Measurements from ENCODE around the gene ARHGAP42. TPM values are rescaled to one million over a fixed set of nuclear protein-coding genes. Genes with fewer than 3 reads are reported as not detected.

ARHGAP42 gene
- polyA plus RNA-seq, 1 donor (not counting 4 experiments of a cell fraction or from before 2014, with no cell fraction given): 5.5 TPM

DNA sequence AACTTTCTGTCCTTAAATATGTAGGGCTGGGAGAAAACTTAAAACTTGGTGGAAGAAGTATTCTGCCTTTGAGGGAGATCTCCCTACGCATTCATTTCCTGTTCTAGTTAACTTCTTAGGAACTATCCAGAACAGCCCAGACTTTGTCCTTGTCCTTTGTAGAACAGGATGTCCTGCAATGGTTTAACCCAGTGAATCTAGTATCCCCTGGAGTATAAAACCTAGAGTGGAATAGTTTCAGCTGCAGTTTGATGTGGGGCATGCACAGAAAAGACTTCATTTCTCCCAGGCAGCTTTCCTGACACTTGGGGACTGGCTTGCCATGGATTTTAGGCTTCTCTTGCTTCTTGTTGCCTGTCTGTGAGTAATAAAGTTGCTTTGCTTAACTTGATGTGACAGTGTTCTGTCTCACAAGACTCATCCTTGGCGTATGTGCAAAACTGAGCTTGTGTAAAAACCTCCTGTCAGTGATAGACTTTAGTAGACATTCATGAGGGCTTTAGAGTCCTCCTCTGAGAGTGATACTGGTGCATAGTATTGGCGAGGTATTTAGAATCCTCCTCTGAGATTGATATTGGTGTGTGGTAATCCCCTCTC lies 28.2 kb downstream of the ARHGAP42 start:
- no peaks in the 10 kb centered on the region for H3K9me3 ChIP-seq (ENCODE audit: control insufficient read depth, low read depth, low read length)
- H2AFZ ChIP-seq (ENCODE audit: control insufficient read depth, low read length): no peak overlapping the region
- no peak for FAIRE-seq

DNA sequence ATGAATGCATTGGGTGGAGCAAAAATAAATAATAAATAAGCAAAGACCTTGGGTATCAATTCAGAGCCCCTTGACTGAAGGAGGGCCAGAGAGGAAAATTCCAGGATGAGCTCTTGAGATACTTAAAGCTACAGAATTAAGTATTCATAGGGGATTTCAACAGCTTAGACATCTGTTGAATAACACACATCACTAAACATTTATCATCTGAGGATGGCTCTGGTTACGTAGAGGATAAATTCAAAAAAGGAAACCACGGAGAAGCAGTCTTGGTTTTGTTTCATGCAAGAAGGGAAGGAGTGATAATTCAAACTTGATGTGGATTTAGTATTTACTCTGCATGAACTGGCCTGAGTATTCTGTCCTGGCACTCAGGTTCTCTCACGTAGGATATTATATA lies 29.8 kb downstream of the ARHGAP42 start:
- Histone ChIP-seq H3K4me3 (ENCODE audit: control insufficient read depth in 2 of 3, extremely low read depth in 1 of 3, insufficient read depth in 2 of 3, low read depth in 1 of 3, low read length in 3 of 3) (no peak overlapping the region), H3K4me1 (ENCODE audit: control insufficient read depth, extremely low read depth, insufficient read depth, low read length) (peaks cover 11% of the 10 kb centered on the region), H3K4me2 (ENCODE audit: control insufficient read depth, extremely low read depth, insufficient read depth, low read depth, low read length) (no peak overlapping the region), H3K27ac (ENCODE audit: control insufficient read depth, insufficient read depth, low read length) (no peak overlapping the region), H3K9me3 (ENCODE audit: control insufficient read depth, low read depth, low read length) (no peaks in the 10 kb centered on the region), H3K9ac (ENCODE audit: control insufficient read depth, extremely low read depth, insufficient read depth, low read length) (no peak overlapping the region), H3K9me1 (ENCODE audit: control insufficient read depth, extremely low read depth, insufficient read depth, low read length) (no peaks in the 10 kb centered on the region), H3K36me3 (ENCODE audit: control insufficient read depth in 2 of 2, extremely low read depth in 1 of 2, insufficient read depth in 2 of 2, low read length in 2 of 2) (no peaks in the 10 kb centered on the region), H3K27me3 (ENCODE audit: control insufficient read depth, extremely low read depth, insufficient read depth, low read length) (no peaks in the 10 kb centered on the region), H3K79me2 (ENCODE audit: control insufficient read depth, insufficient read depth, low read length) (no peaks in the 10 kb centered on the region), H2AFZ (ENCODE audit: control insufficient read depth, low read length) (no peak overlapping the region), H4K20me1 (ENCODE audit: control insufficient read depth, extremely low read depth, insufficient read depth, low read length) (no peaks in the 10 kb centered on the region)
- TF ChIP-seq, protein P1, sequence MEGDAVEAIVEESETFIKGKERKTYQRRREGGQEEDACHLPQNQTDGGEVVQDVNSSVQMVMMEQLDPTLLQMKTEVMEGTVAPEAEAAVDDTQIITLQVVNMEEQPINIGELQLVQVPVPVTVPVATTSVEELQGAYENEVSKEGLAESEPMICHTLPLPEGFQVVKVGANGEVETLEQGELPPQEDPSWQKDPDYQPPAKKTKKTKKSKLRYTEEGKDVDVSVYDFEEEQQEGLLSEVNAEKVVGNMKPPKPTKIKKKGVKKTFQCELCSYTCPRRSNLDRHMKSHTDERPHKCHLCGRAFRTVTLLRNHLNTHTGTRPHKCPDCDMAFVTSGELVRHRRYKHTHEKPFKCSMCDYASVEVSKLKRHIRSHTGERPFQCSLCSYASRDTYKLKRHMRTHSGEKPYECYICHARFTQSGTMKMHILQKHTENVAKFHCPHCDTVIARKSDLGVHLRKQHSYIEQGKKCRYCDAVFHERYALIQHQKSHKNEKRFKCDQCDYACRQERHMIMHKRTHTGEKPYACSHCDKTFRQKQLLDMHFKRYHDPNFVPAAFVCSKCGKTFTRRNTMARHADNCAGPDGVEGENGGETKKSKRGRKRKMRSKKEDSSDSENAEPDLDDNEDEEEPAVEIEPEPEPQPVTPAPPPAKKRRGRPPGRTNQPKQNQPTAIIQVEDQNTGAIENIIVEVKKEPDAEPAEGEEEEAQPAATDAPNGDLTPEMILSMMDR (optimal IDR thresholded peaks at IDR 0.05 in 1 of 3, IDR thresholded peaks at IDR 0.05 in 1 of 3, conservative IDR thresholded peaks at IDR 0.05 in 1 of 3; ENCODE audit: extremely low read depth in 1 of 3, insufficient read depth in 2 of 3, low read length in 3 of 3): no peak
- TF ChIP-seq EZH2 (IDR thresholded peaks at IDR 0.05; ENCODE audit: low read length): no peak
- no peak for FAIRE-seq
- no peak for DNase-seq (ENCODE audit: low read depth, low spot score)
- dilution Hi-C loops (cut with MboI; ENCODE audit: extremely low pct_ligation_motif_present, low sequenced_read_pairs): no loop called here

More for the DNA sequence above, 28.2 kb downstream of the ARHGAP42 start:
- H3K4me1 ChIP-seq (ENCODE audit: control insufficient read depth, extremely low read depth, insufficient read depth, low read length): peaks cover 10% of the 10 kb centered on the region
- no peak for TF ChIP-seq EZH2 (IDR thresholded peaks at IDR 0.05; ENCODE audit: low read length)
- TF ChIP-seq, protein P1 (optimal IDR thresholded peaks at IDR 0.05 in 1 of 3, IDR thresholded peaks at IDR 0.05 in 1 of 3, conservative IDR thresholded peaks at IDR 0.05 in 1 of 3; ENCODE audit: extremely low read depth in 1 of 3, insufficient read depth in 2 of 3, low read length in 3 of 3): no peak
- no peaks in the 10 kb centered on the region for H3K36me3 ChIP-seq (ENCODE audit: control insufficient read depth in 2 of 2, extremely low read depth in 1 of 2, insufficient read depth in 2 of 2, low read length in 2 of 2)
- no peaks in the 10 kb centered on the region for H3K27me3 ChIP-seq (ENCODE audit: control insufficient read depth, extremely low read depth, insufficient read depth, low read length)
- dilution Hi-C loops (cut with MboI; ENCODE audit: extremely low pct_ligation_motif_present, low sequenced_read_pairs): no loop called here
- no peak overlapping the region for H3K4me2 ChIP-seq (ENCODE audit: control insufficient read depth, extremely low read depth, insufficient read depth, low read depth, low read length)
- no peaks in the 10 kb centered on the region for H4K20me1 ChIP-seq (ENCODE audit: control insufficient read depth, extremely low read depth, insufficient read depth, low read length)
- H3K9me1 ChIP-seq (ENCODE audit: control insufficient read depth, extremely low read depth, insufficient read depth, low read length): no peaks in the 10 kb centered on the region
- H3K79me2 ChIP-seq (ENCODE audit: control insufficient read depth, insufficient read depth, low read length): no peaks in the 10 kb centered on the region
- DNase-seq (ENCODE audit: low read depth, low spot score): no peak
- H3K9ac ChIP-seq (ENCODE audit: control insufficient read depth, extremely low read depth, insufficient read depth, low read length): no peak overlapping the region
- no peak overlapping the region for H3K4me3 ChIP-seq (ENCODE audit: control insufficient read depth in 2 of 3, extremely low read depth in 1 of 3, insufficient read depth in 2 of 3, low read depth in 1 of 3, low read length in 3 of 3)
- H3K27ac ChIP-seq (ENCODE audit: control insufficient read depth, insufficient read depth, low read length): no peak overlapping the region
